H1 (cell line): ENCODE data around the gene ANKRD6. TPM values are rescaled to one million over a fixed set of nuclear protein-coding genes. Genes with fewer than 3 reads are reported as not detected.

Source experiments
- CTCF ChIA-PET: fragments of 300-600 bp; sonication (Branson Sonifier 250); formaldehyde crosslinking; loops from one replicate; lab custom pipeline; 2021; ENCODE audit not compliant: partially characterized antibody; lab: Charles Lee
- POLR2A ChIA-PET: fragments of 300-600 bp; sonication (Branson Sonifier 250); formaldehyde crosslinking; loops from one replicate; lab custom pipeline; 2021; ENCODE audit warnings: inconsistent platforms; ENCODE audit not compliant: partially characterized antibody; lab: Charles Lee
- DNase-seq, 2 experiments: peaks; one replicate each; pipeline versions ENCODE4 v3.0.0 to v3.0.0-alpha.2; 2010 to 2022; ENCODE audit warnings: low spot score in 2 of 2, low read depth in 1 of 2, mixed read lengths in 1 of 2
- FAIRE-seq: peaks from 2 replicates; lab custom pipeline; 2011; peaks lifted over from hg19 to GRCh38; lab: Jason Lieb, UNC
- H2AFZ ChIP-seq: 2 replicates; pipeline ENCODE4 v1.8.1; 2012; ENCODE audit warnings: low read length, inconsistent platforms
- H2AK5ac ChIP-seq: 2 replicates; pipeline ENCODE4 v1.6.1; 2013; ENCODE audit warnings: low read depth, low read length
- H2BK120ac ChIP-seq: replicated peaks from 2 replicates; pipeline ENCODE3; 2013; ENCODE audit warnings: low read depth, low read length, inconsistent platforms
- H2BK12ac ChIP-seq: 2 replicates; pipeline ENCODE4 v1.6.1; 2013; ENCODE audit warnings: low read depth, low read length
- H2BK15ac ChIP-seq: 2 replicates; pipeline ENCODE4 v1.6.1; 2013; ENCODE audit warnings: low read length
- H2BK20ac ChIP-seq: 2 replicates; pipeline ENCODE4 v1.6.1; 2013; ENCODE audit warnings: low read length
- H2BK5ac ChIP-seq: 2 replicates; pipeline ENCODE4 v1.6.1; 2013; ENCODE audit warnings: low read depth, low read length
- H3K14ac ChIP-seq: 2 replicates; pipeline ENCODE4 v1.6.1; 2013; ENCODE audit warnings: inconsistent platforms; ENCODE audit not compliant: insufficient read length
- H3K18ac ChIP-seq: 2 replicates; pipeline ENCODE4 v1.6.1; 2013; ENCODE audit warnings: low read length; ENCODE audit errors: extremely low read depth
- H3K23ac ChIP-seq: 2 replicates; pipeline ENCODE4 v1.6.1; 2013; ENCODE audit warnings: inconsistent platforms; ENCODE audit not compliant: insufficient read length
- H3K23me2 ChIP-seq: 2 replicates; pipeline ENCODE4 v1.6.1; 2013; ENCODE audit warnings: low read depth, low read length
- H3K27ac ChIP-seq: 2 replicates; pipeline ENCODE4 v1.6.1; 2011; ENCODE audit warnings: low read depth, low read length, inconsistent platforms
- H3K27me3 ChIP-seq, 4 experiments: replicated peaks in 1 of 4; 1 replicate in 1 of 4; 2 replicates in 3 of 4; pipeline versions ENCODE4 v1.6.1 to v1.8.1; 2011 to 2013; ENCODE audit warnings: low read length in 3 of 4, mild to moderate bottlenecking in 3 of 4, inconsistent platforms in 2 of 4, mixed read lengths in 2 of 4, moderate library complexity in 1 of 4; ENCODE audit not compliant: control insufficient read depth in 3 of 4, insufficient read depth in 3 of 4; ENCODE audit errors: extremely low read depth in 1 of 4
- H3K36me3 ChIP-seq, 4 experiments: 2 replicates each; pipeline versions ENCODE4 v1.6.1 to v1.8.1; 2011 to 2013; ENCODE audit warnings: mild to moderate bottlenecking in 4 of 4, low read length in 3 of 4, moderate library complexity in 2 of 4, control low read depth in 1 of 4, inconsistent platforms in 1 of 4; ENCODE audit not compliant: insufficient read depth in 4 of 4, control insufficient read depth in 2 of 4
- H3K4ac ChIP-seq: replicated peaks from 2 replicates; pipeline ENCODE3; 2013; ENCODE audit warnings: low read length, low read depth, mixed read lengths, inconsistent platforms; ENCODE audit not compliant: insufficient read length
- H3K4me1 ChIP-seq, 4 experiments: replicated peaks in 1 of 4; 1 replicate in 1 of 4; 2 replicates in 3 of 4; pipeline versions ENCODE4 v1.6.1 to v1.8.1; 2011 to 2013; ENCODE audit warnings: low read length in 3 of 4, inconsistent platforms in 2 of 4, mixed read lengths in 1 of 4; ENCODE audit not compliant: insufficient read depth in 4 of 4, control insufficient read depth in 3 of 4
- H3K4me2 ChIP-seq, 2 experiments: 2 replicates each; pipeline versions ENCODE4 v1.6.1 to v1.8.1; 2011 to 2013; ENCODE audit warnings: low read depth in 2 of 2, low read length in 2 of 2, control low read depth in 1 of 2, inconsistent platforms in 1 of 2, mild to moderate bottlenecking in 1 of 2; ENCODE audit not compliant: insufficient read depth in 1 of 2
- H3K4me3 ChIP-seq, 4 experiments: fragments of 200-600, 300-600 bp in 1 of 4; sonication (generic), shearing (Covaris generic), sonication (Bioruptor Twin) in 1 of 4; 2 replicates each; pipeline versions ENCODE4 v1.5.1 to v1.8.1; 2011 to 2016; ENCODE audit warnings: low read length in 4 of 4, low read depth in 3 of 4, control low read depth in 2 of 4, inconsistent platforms in 2 of 4, mild to moderate bottlenecking in 2 of 4, mixed read lengths in 1 of 4, moderate library complexity in 1 of 4; ENCODE audit not compliant: insufficient read depth in 2 of 4; ENCODE audit errors: extremely low read depth in 1 of 4
- H3K56ac ChIP-seq: replicated peaks from 2 replicates; pipeline ENCODE3; 2013; ENCODE audit warnings: low read depth, mild to moderate bottlenecking, mixed read lengths, low read length, inconsistent platforms; ENCODE audit not compliant: insufficient read length
- H3K79me1 ChIP-seq: 2 replicates; pipeline ENCODE4 v1.6.1; 2013; ENCODE audit warnings: low read depth, low read length, control low read depth
- H3K79me2 ChIP-seq, 2 experiments: 2 replicates each; pipeline versions ENCODE4 v1.6.1 to v1.8.1; 2012 to 2013; ENCODE audit warnings: low read length in 2 of 2, mild to moderate bottlenecking in 2 of 2, inconsistent platforms in 1 of 2; ENCODE audit not compliant: insufficient read depth in 2 of 2, control insufficient read depth in 1 of 2
- H3K9ac ChIP-seq, 4 experiments: replicated peaks in 1 of 4; 1 replicate in 1 of 4; 2 replicates in 3 of 4; pipeline versions ENCODE4 v1.6.1 to v1.8.1; 2011 to 2013; ENCODE audit warnings: low read depth in 3 of 4, low read length in 3 of 4, control low read depth in 2 of 4, mild to moderate bottlenecking in 2 of 4, moderate library complexity in 2 of 4, inconsistent platforms in 1 of 4; ENCODE audit errors: extremely low read depth in 1 of 4
- H3K9me3 ChIP-seq, 2 experiments: 2 replicates each; pipeline versions ENCODE4 v1.6.1 to v1.8.1; 2012 to 2013; ENCODE audit warnings: mild to moderate bottlenecking in 2 of 2, moderate library complexity in 2 of 2, control low read depth in 1 of 2, inconsistent platforms in 1 of 2, low read depth in 1 of 2, low read length in 1 of 2, mixed read lengths in 1 of 2; ENCODE audit not compliant: insufficient read depth in 2 of 2
- H4K20me1 ChIP-seq, 2 experiments: replicated peaks in 1 of 2; 2 replicates each; pipeline versions ENCODE3 to v1.8.1; 2011 to 2013; ENCODE audit warnings: inconsistent platforms in 2 of 2, low read length in 2 of 2, mild to moderate bottlenecking in 1 of 2; ENCODE audit not compliant: insufficient read depth in 2 of 2, control insufficient read depth in 1 of 2
- H4K5ac ChIP-seq: 2 replicates; pipeline ENCODE4 v1.6.1; 2013; ENCODE audit warnings: low read length, low read depth, mixed read lengths, inconsistent platforms; ENCODE audit not compliant: insufficient read length
- H4K8ac ChIP-seq: 2 replicates; pipeline ENCODE4 v1.8.0; 2013; ENCODE audit warnings: mild to moderate bottlenecking, moderate library complexity, low read length, inconsistent platforms; ENCODE audit not compliant: insufficient read depth; ENCODE audit errors: extremely low read depth
- H4K91ac ChIP-seq: replicated peaks from 2 replicates; pipeline ENCODE3; 2013; ENCODE audit warnings: low read length, mixed read lengths, inconsistent platforms; ENCODE audit not compliant: insufficient read length
- GABPA ChIP-seq: IDR thresholded peaks from 2 replicates; pipeline ENCODE4 v1.6.1; 2011; ENCODE audit warnings: mild to moderate bottlenecking, low read length, moderate library complexity, borderline replicate concordance; ENCODE audit not compliant: insufficient read depth
- RNF2 ChIP-seq: fragments of 200-900, 300-1000 bp; sonication (generic); IDR thresholded peaks from 2 replicates; pipeline ENCODE4 v1.7.1; 2016; ENCODE audit warnings: borderline replicate concordance, low read depth, mild to moderate bottlenecking, antibody characterized with exemption, low read length; ENCODE audit not compliant: poor library complexity, severe bottlenecking; ENCODE audit errors: missing control alignments
- WGBS, 2 experiments: shearing (Covaris generic) in 1 of 2; methylation state at CpG; one replicate each; pipeline versions ENCODE4 v1.1.6 to v1.1.7; 2013 to 2015; ENCODE audit warnings: low lambda C conversion rate in 2 of 2, mixed read lengths in 2 of 2, inconsistent platforms in 1 of 2, low coverage in 1 of 2, missing lambda C conversion rate in 1 of 2; ENCODE audit not compliant: insufficient replicate concordance in 2 of 2, insufficient coverage in 1 of 2, insufficient read length in 1 of 2; ENCODE audit errors: extremely low coverage in 1 of 2, missing lambda C conversion rate in 1 of 2; 5-methylcytosine and 5-hydroxymethylcytosine counted together
- polyA plus RNA-seq, 7 experiments: library from polyadenylated mRNA; depleted of rRNA in 3 of 7; stranded (reverse) in 5 of 7; unstranded in 2 of 7; fragments of >200 nt in 5 of 7; fragments of 200-250 nt in 2 of 7; gene quantifications; 1 replicate in 5 of 7; 2 replicates in 1 of 7; 4 replicates in 1 of 7; pipeline versions ENCODE4 v1.2.1 to v1.2.3, GENCODE V29; 2011 to 2013; ENCODE audit warnings: missing spikeins in 2 of 7, mixed read lengths in 2 of 7
- total RNA-seq: library from RNA; stranded (reverse); fragmentation: NEBNext Ultra II Directional; extraction: Animal tissue kit (Norgen Biotek cat#: 25700); gene quantifications from 2 replicates; pipeline ENCODE4 v1.2.1, GENCODE V29; 2021

The ANKRD6 gene
- total and polyA plus RNA-seq, 2 of the 8 experiments (the other 6 are each of a cell fraction or from before 2014, with no cell fraction given), result 5.9 to 12.8 TPM

DNA sequence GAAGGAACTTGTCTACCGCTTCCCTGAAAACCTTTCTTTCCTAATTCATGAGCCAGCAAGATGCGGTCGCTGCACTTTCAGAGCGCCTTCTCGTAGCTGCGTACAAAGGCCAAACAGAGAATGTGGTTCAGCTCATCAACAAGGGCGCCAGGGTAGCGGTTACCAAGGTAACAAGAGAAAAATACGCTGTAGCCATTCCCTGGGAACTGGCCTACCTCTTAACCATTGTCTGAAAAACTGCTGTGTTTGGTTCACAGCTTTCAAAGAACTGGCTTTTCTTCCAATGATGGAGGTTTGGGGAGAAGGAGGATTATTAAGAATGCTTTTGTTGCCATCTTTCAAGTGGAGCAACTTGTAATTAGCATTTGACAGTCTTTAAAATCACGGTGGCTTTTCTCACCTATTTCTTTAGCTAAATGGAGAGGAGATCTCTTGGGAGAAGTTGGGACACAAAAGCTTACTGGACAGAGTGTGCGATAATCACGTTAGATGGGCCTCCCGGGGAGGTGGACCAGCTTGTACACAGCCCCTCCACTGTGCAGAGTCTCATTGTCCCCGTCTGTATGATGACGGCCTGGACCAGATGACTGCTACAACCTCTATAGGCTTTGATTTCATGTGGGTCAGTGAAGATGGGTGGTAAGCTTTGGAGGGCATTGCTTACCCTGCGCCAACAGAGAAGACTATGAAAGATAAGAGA, 134.1 kb downstream of the ANKRD6 start:
- Histone ChIP-seq H3K23me2 (no peaks in the 10 kb centered on the region), H3K4me3 (no peak overlapping the region), H2BK12ac (peak overlapping the region; percentile 77; the same call in 1 of the 2 replicates), H3K14ac (no peak overlapping the region), H3K18ac (no peak overlapping the region), H3K79me2 (no peaks in the 10 kb centered on the region), H4K8ac (no peak overlapping the region), H2BK15ac (no peak overlapping the region), H3K56ac (no peak overlapping the region), H2AFZ (no peak overlapping the region), H3K4me1 (peaks cover 0 to 10% (median 4%) of the 10 kb centered on the region in 4 experiments; a peak in 3 of 7 replicates), H4K5ac (no peak overlapping the region), H4K91ac (no peak overlapping the region), H2BK120ac (no peak overlapping the region), H3K27ac (no peak overlapping the region), H3K4ac (no peak overlapping the region), H2BK5ac (no peak overlapping the region), H3K36me3 (no peaks in the 10 kb centered on the region), H3K79me1 (no peaks in the 10 kb centered on the region), H3K9ac (no peak overlapping the region; a peak in 1 of 7 replicates), H3K27me3 (no peaks in the 10 kb centered on the region), H2BK20ac (no peak overlapping the region), H4K20me1 (no peaks in the 10 kb centered on the region), H3K23ac (no peak overlapping the region), H3K4me2 (no peak overlapping the region), H2AK5ac (no peak overlapping the region), H3K9me3 (no peaks in the 10 kb centered on the region)
- no peak for DNase-seq
- 91% methylated on average over 16 of the region's 16 CpGs; no CpG with 5 or more reads in 1 of the 2 experiments for WGBS, 2 experiments
- no peak for FAIRE-seq
- CTCF ChIA-PET, result interaction anchor here (0.7 to 2.2 kb wide), 10 partner anchors 14 to 328 kb away, joined by 3 to 7 read pairs (median 4); partner anchors contain the start of gene ANKRD6
- POLR2A ChIA-PET, result interaction anchor here (0.6 to 1.3 kb wide), 3 partner anchors 11 to 331 kb away, joined by 3 read pairs; no protein-coding TSS in a partner anchor
- TF ChIP-seq GABPA (no peak), RNF2 (no peak)
